ENCODE measurements around the gene PNMA5. TPM values are rescaled to one million over a fixed set of nuclear protein-coding genes. Genes with fewer than 3 reads are reported as not detected.

PNMA5 gene
- total RNA-seq, 2 donors from 2014 or later: not detected

DNA sequence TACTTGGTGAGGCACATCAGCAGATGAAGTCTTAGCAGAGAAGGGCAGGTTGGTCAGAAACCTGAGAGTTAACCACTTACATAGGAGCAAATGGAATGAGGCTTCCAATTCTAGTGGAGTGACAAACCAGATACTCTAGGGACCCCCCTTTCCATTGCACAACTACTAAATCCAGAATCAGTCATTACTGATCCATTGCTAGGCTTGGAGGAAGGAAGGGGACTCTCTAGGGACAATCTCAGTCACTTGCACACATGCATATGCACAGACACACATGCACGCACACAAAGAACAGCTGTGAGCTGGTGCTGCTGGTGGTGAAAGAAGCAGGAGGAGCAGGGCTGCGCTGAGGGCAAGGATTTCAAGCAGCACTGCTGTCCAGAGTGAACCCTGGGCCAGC, 25.7 kb downstream of the PNMA5 start:
- ATAC-seq (no peak), DNase-seq (no peak)
- intact Hi-C loops (cut with DNase I, micrococcal nuclease): no loop called here

GRCh38 chrX:152960115-152960514, 33.8 kb downstream of the PNMA5 start:
- intact Hi-C loops (cut with DNase I, micrococcal nuclease): no loop called here
- no peak for ATAC-seq
- no peak for DNase-seq

GRCh38 chrX:152959626-152960025, 34.3 kb downstream of the PNMA5 start:
- DNase-seq (no peak), ATAC-seq (no peak)
- intact Hi-C loops (cut with DNase I, micrococcal nuclease): no loop called here

GRCh38 chrX:152958524-152959465, 35.1 kb downstream of the PNMA5 start:
- ATAC-seq: peak; percentile 98
- intact Hi-C loops (cut with DNase I, micrococcal nuclease): no loop called here
- peak; percentile 80 to 85 for DNase-seq

DNA sequence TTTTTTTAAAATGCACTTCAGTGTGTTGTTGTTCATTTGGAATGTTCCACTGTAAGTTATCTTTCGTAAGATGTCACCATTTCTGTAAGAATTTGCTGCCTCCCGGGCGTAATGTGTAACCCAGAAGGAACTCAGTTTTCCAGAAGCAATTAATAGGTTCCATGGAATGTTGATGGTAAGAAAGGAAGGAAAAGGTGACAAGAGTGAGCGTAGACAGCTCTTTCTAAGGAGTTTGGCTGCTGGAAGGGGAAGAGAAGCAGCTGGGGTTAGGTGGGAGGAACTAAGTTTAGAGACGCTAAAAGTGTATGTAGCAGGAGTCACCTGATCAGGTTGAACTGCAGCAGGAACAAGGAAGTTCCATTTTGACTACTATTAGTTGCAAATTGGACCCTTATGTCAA, 35.9 kb downstream of the PNMA5 start:
- ATAC-seq (peak; percentile 11), DNase-seq (no peak)
- intact Hi-C loops (cut with DNase I, micrococcal nuclease): no loop called here

- DNase-seq (no peak), ATAC-seq (no peak)
- intact Hi-C loops (cut with DNase I, micrococcal nuclease): no loop called here
These were observed 43.1 kb downstream of the PNMA5 start for GRCh38 chrX:152950786-152951185.

- intact Hi-C loops (cut with DNase I, micrococcal nuclease): no loop called here
- DNase-seq: no peak
- no peak for ATAC-seq
These were observed 44.8 kb downstream of the PNMA5 start for GRCh38 chrX:152949114-152949513.

DNA sequence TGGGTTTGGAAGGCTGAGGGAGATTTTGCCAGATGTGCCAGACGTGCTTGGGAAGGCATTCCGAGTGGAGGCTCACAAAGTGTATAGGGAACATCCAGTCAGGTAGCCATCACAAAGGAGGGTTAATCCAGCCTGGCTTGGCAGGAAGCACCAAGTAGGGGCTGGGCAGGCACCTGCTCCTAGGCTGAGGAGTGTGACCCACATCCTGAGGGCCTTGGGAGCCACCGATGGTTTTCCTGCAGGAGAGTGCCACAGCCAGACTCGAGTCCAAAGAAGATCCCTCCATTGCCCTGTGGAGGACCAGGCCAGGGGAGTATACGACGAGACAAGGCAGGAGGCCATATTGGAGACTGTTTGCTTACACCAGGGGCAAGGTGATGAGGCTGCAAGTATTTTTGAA, 47.2 kb downstream of the PNMA5 start:
- ATAC-seq: no peak
- DNase-seq: no peak
- intact Hi-C loops (cut with DNase I, micrococcal nuclease): no loop called here

GRCh38 chrX:152945021-152945979, 48.6 kb downstream of the PNMA5 start:
- no peak for ATAC-seq
- intact Hi-C loops (cut with DNase I, micrococcal nuclease): no loop called here

GRCh38 chrX:152943826-152944225, 50.1 kb downstream of the PNMA5 start:
- no peak for DNase-seq
- ATAC-seq: no peak
- intact Hi-C loops (cut with DNase I, micrococcal nuclease): no loop called here

More at GRCh38 chrX:152945021-152945979, 48.6 kb downstream of the PNMA5 start:
- no peak for DNase-seq

GRCh38 chrX:152942077-152942442, 51.9 kb downstream of the PNMA5 start:
- DNase-seq (no peak), ATAC-seq (peak; percentile 4)
- intact Hi-C loops (cut with DNase I, micrococcal nuclease): no loop called here

- DNase-seq: peak; percentile 86 to 88
- peak; percentile 98 for ATAC-seq
- intact Hi-C loops (cut with DNase I, micrococcal nuclease): no loop called here
These were observed 52.4 kb downstream of the PNMA5 start for GRCh38 chrX:152941328-152942076.

Other genes with a start within 250 kb of the PNMA5 start
- gene MAGEA2, start 240.3 kb downstream of the PNMA5 start, total RNA-seq: not detected
- gene CSAG3, start 234.9 kb downstream of the PNMA5 start, total RNA-seq: not detected
- gene MAGEA6, start 224.4 kb downstream of the PNMA5 start, total RNA-seq: not detected
- gene CETN2, start 163.4 kb downstream of the PNMA5 start, total RNA-seq: 10 to 100 TPM; 12.5 to 12.7 TPM
- 10 to 100 TPM; 17.3 to 36.2 TPM for gene NSDHL, start 163.1 kb downstream of the PNMA5 start, total RNA-seq
- 1 to 10 TPM; 4.0 to 4.6 TPM for gene ZNF185, start 96.0 kb downstream of the PNMA5 start, total RNA-seq
- gene PNMA3, start 62.4 kb upstream of the PNMA5 start, total RNA-seq: under 1 TPM; 0.08 to 0.15 TPM
- under 1 TPM in 1 of 2 donors, not detected in 1; 0.42 TPM for gene PNMA6A, start 78.3 kb upstream of the PNMA5 start, total RNA-seq
- gene MAGEA1, start 185.2 kb upstream of the PNMA5 start, total RNA-seq: not detected